Bronchial epithelial cell (primary cell): ENCODE results near the gene MRC2. TPM values are rescaled to one million over a fixed set of nuclear protein-coding genes. Genes with fewer than 3 reads are reported as not detected.
"Not testable (repeated sequence)": the region's sequence is repeated elsewhere in the genome, so short reads cannot be mapped to it uniquely, and the experiment has no call there.

ENCODE experiments used
- DNase-seq: peaks from one replicate; pipeline ENCODE4 v3.0.0-alpha.2; 2010; ENCODE audit warnings: low read depth
- FAIRE-seq: peaks from 2 replicates; lab custom pipeline; 2011; peaks lifted over from hg19 to GRCh38; lab: Jason Lieb, UNC
- H3K27me3 ChIP-seq: 2 replicates; pipeline ENCODE4 v1.5.1; 2011; ENCODE audit warnings: low read length; ENCODE audit not compliant: control insufficient read depth, insufficient read depth
- H3K36me3 ChIP-seq: 2 replicates; pipeline ENCODE4 v1.5.1; 2011; ENCODE audit warnings: low read length; ENCODE audit not compliant: control insufficient read depth, insufficient read depth
- H3K4me3 ChIP-seq: 2 replicates; pipeline ENCODE4 v1.5.1; 2011; ENCODE audit warnings: mild to moderate bottlenecking, low read depth, low read length, control low read depth
- CTCF ChIP-seq: IDR thresholded peaks from 2 replicates; pipeline ENCODE4 v1.5.1; 2011; ENCODE audit warnings: mild to moderate bottlenecking, moderate library complexity, low read length, control low read depth, inconsistent platforms; ENCODE audit not compliant: insufficient read depth, severe bottlenecking
- total RNA-seq: library from RNA; depleted of rRNA; stranded (reverse); fragments of >200 nt; gene quantifications from 2 replicates; pipeline ENCODE4 v1.2.1, GENCODE V29; 2014

The MRC2 gene
- total RNA-seq, 1 donor from 2014 or later = 9.2 TPM

- no peak for DNase-seq
- Histone ChIP-seq H3K27me3 (no peaks in the 10 kb centered on the region), H3K4me3 (no peak overlapping the region), H3K36me3 (peaks cover 8% of the 10 kb centered on the region)
- FAIRE-seq = no peak
- TF ChIP-seq CTCF = no peak
Measured at GRCh38 chr17:62596662-62597061, 30.8 kb upstream of the MRC2 start.

- H3K36me3 ChIP-seq = peaks cover 8% of the 10 kb centered on the region
- no peak overlapping the region for H3K4me3 ChIP-seq
- TF ChIP-seq CTCF = no peak
- no peak for DNase-seq
- no peak for FAIRE-seq
- H3K27me3 ChIP-seq = no peaks in the 10 kb centered on the region
Measured at GRCh38 chr17:62597150-62597549, 30.3 kb upstream of the MRC2 start.

GRCh38 chr17:62597920-62598319 is 29.6 kb upstream of the MRC2 start:
- Histone ChIP-seq H3K27me3 (no peaks in the 10 kb centered on the region), H3K4me3 (no peak overlapping the region), H3K36me3 (peaks cover 10% of the 10 kb centered on the region)
- no peak for TF ChIP-seq CTCF
- FAIRE-seq = no peak
- no peak for DNase-seq

- no peak for DNase-seq
- Histone ChIP-seq H3K36me3 (peaks cover 11% of the 10 kb centered on the region), H3K4me3 (no peak overlapping the region), H3K27me3 (no peaks in the 10 kb centered on the region)
- FAIRE-seq = no peak
- no peak for TF ChIP-seq CTCF
Measured at GRCh38 chr17:62599964-62600657, 27.4 kb upstream of the MRC2 start.

- Histone ChIP-seq H3K27me3 (no peaks in the 10 kb centered on the region), H3K36me3 (peaks cover 13% of the 10 kb centered on the region), H3K4me3 (no peak overlapping the region)
- TF ChIP-seq CTCF = no peak
- no peak for DNase-seq
- FAIRE-seq = no peak
Measured at GRCh38 chr17:62600805-62601204, 26.7 kb upstream of the MRC2 start.

- Histone ChIP-seq H3K36me3 (peaks cover 16% of the 10 kb centered on the region), H3K27me3 (no peaks in the 10 kb centered on the region), H3K4me3 (no peak overlapping the region)
- FAIRE-seq (no peak), DNase-seq (no peak)
- no peak for TF ChIP-seq CTCF
Measured at GRCh38 chr17:62601471-62601870, 26.0 kb upstream of the MRC2 start.

- not testable (repeated sequence) for H3K27me3 ChIP-seq, FAIRE-seq, H3K4me3 ChIP-seq, DNase-seq
- peaks cover 13% of the 10 kb centered on the region for H3K36me3 ChIP-seq
Measured at GRCh38 chr17:62603783-62604182, 23.7 kb upstream of the MRC2 start.
